HG02970 (cell line): ENCODE results near the gene SLC2A4.
A peak's percentile ranks its signal among the peaks of the same experiment; 100 is the strongest.
"Not testable (repeated sequence)": the region's sequence is repeated elsewhere in the genome, so short reads cannot be mapped to it uniquely, and the experiment has no call there.

Experiments used
- ATAC-seq: cut with Tn5 transposase; IDR thresholded peaks from one replicate; pipeline ENCODE4 v1.9.1; 2021; ENCODE audit warnings: mild to moderate bottlenecking, moderate library complexity, moderate number of reproducible peaks; ENCODE audit not compliant: unreplicated experiment, low FRiP score

SLC2A4 gene

GRCh38 chr17:7336240-7337175, 55.0 kb downstream of the SLC2A4 start, which contains the start of gene ACAP1:
Gene ACAP1 (plus strand): TSS chr17:7336529. CDS start chr17:7336735, 206 bp downstream.
- ATAC-seq, result peak; percentile 46

- not testable (repeated sequence) for ATAC-seq
Measured at GRCh38 chr17:7337600-7337999, 56.1 kb downstream of the SLC2A4 start.
